Panc1 (cell line): Measurements from ENCODE around the gene WDR5. TPM values are rescaled to one million over a fixed set of nuclear protein-coding genes. Genes with fewer than 3 reads are reported as not detected.
"Not testable (repeated sequence)": the region's sequence is repeated elsewhere in the genome, so short reads cannot be mapped to it uniquely, and the experiment has no call there.

ENCODE experiments used
- ATAC-seq: fragments of 200-7000 bp; cut with Tn5 transposase; 2 replicates; pipeline ENCODE4 v1.9.1; 2020; ENCODE audit warnings: mild to moderate bottlenecking, moderate library complexity
- BruUV-seq: library from RNA; stranded (reverse); fragments of 400-500 nt; replicated peaks from 2 replicates; lab custom pipeline; 2021; lab: Mats Ljungman, UMichigan
- CTCF ChIA-PET: fragments of 300-600 bp; sonication (Branson Sonifier 250); formaldehyde crosslinking; loops from one replicate; lab custom pipeline; 2022; ENCODE audit warnings: antibody characterized with exemption; lab: Charles Lee
- POLR2A ChIA-PET: fragments of 300-600 bp; sonication (Branson Sonifier 250); formaldehyde crosslinking; loops from one replicate; lab custom pipeline; 2022; ENCODE audit warnings: antibody characterized with exemption; lab: Charles Lee
- DNase-seq: peaks from one replicate; pipeline ENCODE4 v3.0.0-alpha.2; 2010; ENCODE audit warnings: low read depth, low spot score
- H3K27ac ChIP-seq: 2 replicates; pipeline ENCODE4 v1.5.1; 2011; ENCODE audit warnings: mild to moderate bottlenecking, low read length, inconsistent platforms
- H3K27me3 ChIP-seq: fragments of 200-500 bp; sonication (Bioruptor generic); 2 replicates; pipeline ENCODE4 v1.6.0; 2014; ENCODE audit warnings: low read length, inconsistent platforms; ENCODE audit not compliant: control insufficient read depth, insufficient read depth
- H3K36me3 ChIP-seq: fragments of 200-500 bp; sonication (Bioruptor generic); 2 replicates; pipeline ENCODE4 v1.5.1; 2014; ENCODE audit warnings: inconsistent platforms, mild to moderate bottlenecking, low read length, moderate library complexity; ENCODE audit not compliant: control insufficient read depth, insufficient read depth
- H3K4me1 ChIP-seq: 2 replicates; pipeline ENCODE4 v1.5.1; 2011; ENCODE audit warnings: inconsistent platforms, mild to moderate bottlenecking, low read length, moderate library complexity; ENCODE audit not compliant: control insufficient read depth, insufficient read depth
- H3K4me3 ChIP-seq, 2 experiments: 2 replicates each; pipeline ENCODE4 v1.5.1; 2011 to 2012; ENCODE audit warnings: low read depth in 2 of 2, low read length in 2 of 2, mild to moderate bottlenecking in 2 of 2, inconsistent platforms in 1 of 2, moderate library complexity in 1 of 2
- H3K9me3 ChIP-seq: fragments of 200-500 bp; sonication (Bioruptor generic); 2 replicates; pipeline ENCODE4 v1.5.1; 2014; ENCODE audit warnings: low read depth, mild to moderate bottlenecking, inconsistent platforms, low read length, moderate library complexity; ENCODE audit not compliant: control insufficient read depth, insufficient read depth
- CTCF ChIP-seq: fragments of 450-650 bp; IDR thresholded peaks from 2 replicates; pipeline ENCODE4 v1.5.1; 2017; ENCODE audit warnings: mild to moderate bottlenecking
- POLR2AphosphoS5 ChIP-seq: IDR thresholded peaks from 2 replicates; pipeline ENCODE4 v1.6.1; 2012; ENCODE audit warnings: mild to moderate bottlenecking, low read depth, low read length, moderate library complexity
- REST ChIP-seq, 2 experiments: IDR thresholded peaks; 2 replicates each; pipeline ENCODE4 v1.6.1; 2011 to 2012; ENCODE audit warnings: low read depth in 2 of 2, control low read depth in 1 of 2, low read length in 1 of 2, mild to moderate bottlenecking in 1 of 2, moderate library complexity in 1 of 2; ENCODE audit not compliant: insufficient read depth in 1 of 2
- SIN3A ChIP-seq: IDR thresholded peaks from 2 replicates; pipeline ENCODE4 v1.6.1; 2012; ENCODE audit warnings: low read depth, mild to moderate bottlenecking, low read length, moderate library complexity, borderline replicate concordance; ENCODE audit not compliant: insufficient read depth
- TCF7L2 ChIP-seq: IDR thresholded peaks from 2 replicates; pipeline ENCODE4 v1.6.1; 2011; ENCODE audit warnings: mild to moderate bottlenecking, low read depth, low read length, inconsistent platforms
- in situ Hi-C: cut with HindIII; loops from 2 replicates; pipeline ENCODE4 v1.10.0; 2016; ENCODE audit warnings: low sequenced_read_pairs, low pct_unique_long_range_greater_than_20kb
- intact Hi-C: fragments of 100-400 bp; cut with micrococcal nuclease; formaldehyde crosslinking; loops from one replicate; pipeline ENCODE4 v1.10.0; 2022; ENCODE audit not compliant: unreplicated experiment
- total RNA-seq: library from RNA; stranded (reverse); gene quantifications from one replicate; pipeline ENCODE4 v1.2.1, GENCODE V29; 2021; ENCODE audit not compliant: unreplicated experiment

Gene WDR5
- total RNA-seq, 1 experiment from 2014 or later, result 36.9 TPM

GRCh38 chr9:134100040-134100439 is 35.8 kb upstream of the WDR5 start:
- no peaks in the 10 kb centered on the region for H3K27me3 ChIP-seq
- no peaks in the 10 kb centered on the region for H3K9me3 ChIP-seq
- intact Hi-C loops (no loop called here), in situ Hi-C loops (no loop called here)
- DNase-seq (no peak), ATAC-seq (no peak)
- H3K27ac ChIP-seq, result no peak overlapping the region
- ChIA-PET POLR2A (no interaction called here), CTCF (interaction anchor here (1.2 kb wide), 1 partner anchor 318 kb away, joined by 3 read pairs; no protein-coding TSS in a partner anchor)
- no peaks in the 10 kb centered on the region for H3K36me3 ChIP-seq
- no peak overlapping the region for H3K4me3 ChIP-seq
- BruUV-seq, result no TSS peak
- no peak for TF ChIP-seq CTCF
- no peaks in the 10 kb centered on the region for H3K4me1 ChIP-seq

- H3K27me3 ChIP-seq, POLR2A ChIA-PET, intact Hi-C loops, DNase-seq, H3K36me3 ChIP-seq, H3K27ac ChIP-seq, in situ Hi-C loops, H3K9me3 ChIP-seq, CTCF ChIA-PET, H3K4me1 ChIP-seq, ATAC-seq, H3K4me3 ChIP-seq, BruUV-seq: not testable (repeated sequence)
These were observed 34.7 kb upstream of the WDR5 start for GRCh38 chr9:134101133-134101532.

- DNase-seq, result no peak
- in situ Hi-C loops, result no loop called here
- no TSS peak for BruUV-seq
These were observed 34.2 kb upstream of the WDR5 start for GRCh38 chr9:134101623-134102149.

More at GRCh38 chr9:134101623-134102149, 34.2 kb upstream of the WDR5 start:
- Histone ChIP-seq H3K4me3 (no peak overlapping the region), H3K9me3 (no peaks in the 10 kb centered on the region), H3K27ac (no peak overlapping the region), H3K36me3 (no peaks in the 10 kb centered on the region), H3K4me1 (no peaks in the 10 kb centered on the region), H3K27me3 (peaks cover 2% of the 10 kb centered on the region; the same call in 1 of the 2 replicates)
- intact Hi-C loops, result no loop called here
- POLR2A ChIA-PET, result no interaction called here
- TF ChIP-seq TCF7L2 (no peak), CTCF (no peak), SIN3A (no peak), POLR2AphosphoS5 (no peak), REST (IDR thresholded peaks at IDR 0.05; ENCODE audit: insufficient read depth in 1 of 2, low read depth in 2 of 2, low read length in 1 of 2) (no peak)
- CTCF ChIA-PET, result no interaction called here
- peak; percentile 47 for ATAC-seq
